HAP-1 (cell line): Measurements from ENCODE around the gene POU3F3.
A peak's percentile ranks its signal among the peaks of the same experiment; 100 is the strongest.

ENCODE experiments used
- DNase-seq, 2 experiments: peaks; one replicate each; pipeline ENCODE4 v3.0.0-alpha.2; 2016 to 2020; ENCODE audit warnings: low spot score in 2 of 2
- H3K27me3 ChIP-seq: fragments of 250-450 bp; sonication (Bioruptor Pico); 2 replicates; pipeline ENCODE4 v1.5.1; 2020; ENCODE audit warnings: low read depth, mild to moderate bottlenecking, moderate library complexity
- H3K36me3 ChIP-seq: fragments of 250-450 bp; sonication (Bioruptor Pico); replicated peaks from 2 replicates; pipeline ENCODE4 v1.5.1; 2020; ENCODE audit warnings: mild to moderate bottlenecking
- H3K4me1 ChIP-seq: fragments of 250-450 bp; sonication (Bioruptor Pico); 2 replicates; pipeline ENCODE4 v1.5.1; 2020; ENCODE audit warnings: mild to moderate bottlenecking
- H3K4me3 ChIP-seq: fragments of 250-450 bp; sonication (Bioruptor Pico); 2 replicates; pipeline ENCODE4 v1.5.1; 2020; ENCODE audit warnings: mild to moderate bottlenecking, moderate library complexity
- H3K9me3 ChIP-seq: fragments of 250-450 bp; sonication (Bioruptor Pico); 2 replicates; pipeline ENCODE4 v1.5.1; 2020; ENCODE audit warnings: mild to moderate bottlenecking, moderate library complexity
- in situ Hi-C: fragments of 300-500 bp; cut with MboI; formaldehyde crosslinking; loops from 3 replicates; pipeline ENCODE4 v1.14.3; 2020; ENCODE audit warnings: low sequenced_read_pairs, inconsistent platforms, mixed read lengths

POU3F3 gene

DNA sequence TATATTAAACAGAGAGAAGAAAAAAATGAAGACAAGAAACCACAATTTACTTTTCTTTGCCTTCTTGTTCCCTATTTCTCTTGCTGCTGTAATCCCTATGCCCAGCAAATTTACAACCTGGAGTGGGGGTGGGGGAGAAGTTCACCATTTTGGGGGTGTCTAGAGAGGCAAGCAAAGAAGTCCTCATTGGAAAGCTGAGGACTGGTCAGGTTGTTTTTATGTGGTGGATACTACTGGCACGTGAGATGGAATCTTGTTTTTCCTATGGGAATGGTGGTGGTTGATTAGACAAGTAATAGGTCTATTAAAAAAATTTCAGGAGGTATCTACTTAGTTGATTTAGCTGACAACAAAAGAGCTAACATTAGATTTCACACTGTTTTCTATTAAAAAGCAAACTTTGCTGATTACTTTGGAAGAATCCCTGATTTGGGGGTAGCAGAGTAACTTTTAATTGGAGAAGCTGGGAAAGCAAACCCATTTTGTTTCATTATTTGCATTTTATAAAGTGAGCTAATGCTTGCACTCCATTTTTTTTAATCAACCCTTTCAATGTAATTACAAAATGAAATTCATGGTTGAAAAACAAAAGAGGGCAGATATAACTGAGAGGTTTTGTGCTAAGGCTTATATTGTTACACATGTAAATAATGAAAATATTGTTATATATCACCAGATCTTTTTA, 6.0 kb downstream of the POU3F3 start:
- Histone ChIP-seq H3K9me3 (no peaks in the 10 kb centered on the region), H3K4me1 (peaks cover 25% of the 10 kb centered on the region), H3K27me3 (no peaks in the 10 kb centered on the region), H3K4me3 (peak overlapping the region; percentile 47), H3K36me3 (peaks cover 5% of the 10 kb centered on the region; the same call in 1 of the 2 replicates)
- DNase-seq, result no peak
- in situ Hi-C loops, result loop anchor here (10.0 to 25.0 kb wide), 2 partner anchors 205 to 477 kb away; partner anchors contain the start of genes C2orf49 and TGFBRAP1

DNA sequence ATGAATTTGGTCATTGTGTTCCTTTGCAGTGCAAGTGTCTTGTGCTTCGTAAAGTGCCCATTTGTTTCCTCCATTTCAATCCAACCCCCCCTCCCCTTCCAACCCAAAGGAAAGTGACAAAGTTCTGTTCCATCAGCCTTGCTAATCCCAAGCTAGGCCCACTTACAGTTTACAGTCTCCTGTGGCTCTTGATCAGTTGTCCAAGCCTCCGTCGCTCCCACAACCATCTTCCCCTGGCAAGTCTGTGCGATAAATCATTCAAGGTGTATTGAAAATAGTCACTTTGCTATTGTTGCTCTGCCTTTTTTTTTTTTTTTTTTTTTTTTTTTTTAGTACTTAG, 6.5 kb downstream of the POU3F3 start:
- H3K27me3 ChIP-seq, result no peaks in the 10 kb centered on the region
- in situ Hi-C loops, result loop anchor here (25.0 kb wide), 1 partner anchor 477 kb away; the partner anchor contains the start of genes C2orf49 and TGFBRAP1
- peaks cover 5% of the 10 kb centered on the region; the same call in 1 of the 2 replicates for H3K36me3 ChIP-seq
- peak overlapping the region; percentile 47 for H3K4me3 ChIP-seq
- peaks cover 25% of the 10 kb centered on the region for H3K4me1 ChIP-seq
- no peaks in the 10 kb centered on the region for H3K9me3 ChIP-seq
- DNase-seq, result peak; percentile 49 to 64

DNA sequence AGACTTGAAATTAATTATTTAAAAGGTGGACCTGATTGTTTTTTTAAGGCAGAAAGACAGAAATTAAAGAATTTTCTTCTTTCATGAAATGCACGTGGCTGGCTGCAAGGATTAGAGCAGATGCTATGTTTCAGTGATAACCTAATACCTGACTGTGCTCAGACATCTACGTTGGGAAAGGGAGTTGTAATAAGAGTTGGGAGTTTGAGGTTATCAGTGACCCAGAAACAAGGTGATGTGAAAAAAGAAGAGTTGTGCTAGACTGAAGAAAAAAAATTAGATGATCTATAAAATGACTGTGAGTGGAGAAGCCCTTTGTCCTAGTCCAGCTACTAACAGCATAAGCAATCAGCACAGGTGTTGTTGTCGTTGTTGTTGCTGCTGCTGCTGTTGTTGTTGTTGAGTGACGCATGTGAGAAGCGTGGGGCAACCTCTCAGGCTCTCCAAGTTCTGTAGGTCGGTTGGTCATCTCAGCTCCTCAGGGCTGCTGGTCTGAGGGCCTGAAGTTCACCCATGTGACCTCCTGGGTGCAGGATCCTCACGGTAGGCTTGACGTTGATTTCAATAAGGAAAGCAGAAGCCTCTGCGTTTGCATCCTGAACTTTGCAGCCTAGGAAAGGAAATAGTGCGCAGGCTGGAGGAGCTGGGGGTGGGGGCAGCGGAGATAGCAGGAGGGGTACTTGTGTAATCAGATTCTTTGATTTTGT, 7.6 kb downstream of the POU3F3 start:
- H3K27me3 ChIP-seq, result no peaks in the 10 kb centered on the region
- H3K36me3 ChIP-seq, result peaks cover 5% of the 10 kb centered on the region; the same call in 1 of the 2 replicates
- peaks cover 25% of the 10 kb centered on the region for H3K4me1 ChIP-seq
- no peaks in the 10 kb centered on the region for H3K9me3 ChIP-seq
- in situ Hi-C loops, result loop anchor here (25.0 kb wide), 1 partner anchor 476 kb away; the partner anchor contains the start of genes C2orf49 and TGFBRAP1
- DNase-seq, result peak; percentile 16 to 54
- H3K4me3 ChIP-seq, result peak overlapping the region; percentile 33

DNA sequence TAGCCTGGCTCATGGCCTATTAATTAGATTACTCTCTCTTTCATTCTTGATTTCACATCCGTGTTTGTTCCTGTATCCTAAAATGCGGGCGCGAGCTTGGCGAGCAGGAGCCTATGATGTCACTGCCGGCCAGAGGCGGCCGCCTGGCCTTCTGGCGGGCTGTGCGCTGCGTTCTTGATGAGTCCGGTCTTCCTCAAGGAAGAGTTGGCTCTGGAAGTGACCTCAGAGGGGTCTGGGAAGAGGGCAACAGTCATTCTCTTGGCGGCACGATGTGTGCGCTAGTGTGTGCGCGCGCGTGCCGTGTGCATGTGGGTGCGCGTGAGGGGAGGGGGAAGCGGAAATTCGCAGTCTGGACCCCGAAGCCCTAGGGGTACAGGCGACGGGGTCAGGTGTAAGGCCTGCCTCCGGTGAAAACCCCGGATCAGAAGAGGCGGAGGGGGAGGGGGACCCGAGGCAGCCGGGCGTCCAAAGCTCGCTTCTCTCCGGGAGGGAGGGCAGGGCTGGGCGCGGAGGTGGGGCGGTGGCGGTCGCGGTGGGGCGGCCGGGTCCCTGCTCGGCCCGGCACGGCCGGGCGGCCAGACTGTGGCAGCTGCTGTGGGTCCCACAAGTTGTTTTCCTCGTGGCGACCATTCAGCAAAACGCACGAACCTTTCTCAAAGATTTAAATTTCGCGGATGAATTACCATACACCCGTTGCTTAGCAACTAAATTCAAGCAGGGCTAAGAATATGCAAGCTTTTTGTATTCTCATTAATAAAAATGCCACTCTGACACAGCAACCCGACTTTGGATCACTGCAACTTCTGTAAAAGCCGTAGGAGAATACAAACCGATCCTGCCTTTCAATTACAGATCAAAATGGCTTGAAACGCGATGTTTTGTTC, 8.4 kb downstream of the POU3F3 start:
- peaks cover 25% of the 10 kb centered on the region for H3K4me1 ChIP-seq
- H3K36me3 ChIP-seq, result peaks cover 4% of the 10 kb centered on the region; the same call in 1 of the 2 replicates
- H3K9me3 ChIP-seq, result no peaks in the 10 kb centered on the region
- in situ Hi-C loops, result loop anchor here (25.0 kb wide), 1 partner anchor 475 kb away; the partner anchor contains the start of genes C2orf49 and TGFBRAP1
- H3K27me3 ChIP-seq, result no peaks in the 10 kb centered on the region
- H3K4me3 ChIP-seq, result peak overlapping the region; percentile 33
- DNase-seq, result peak; percentile 73 to 83

DNA sequence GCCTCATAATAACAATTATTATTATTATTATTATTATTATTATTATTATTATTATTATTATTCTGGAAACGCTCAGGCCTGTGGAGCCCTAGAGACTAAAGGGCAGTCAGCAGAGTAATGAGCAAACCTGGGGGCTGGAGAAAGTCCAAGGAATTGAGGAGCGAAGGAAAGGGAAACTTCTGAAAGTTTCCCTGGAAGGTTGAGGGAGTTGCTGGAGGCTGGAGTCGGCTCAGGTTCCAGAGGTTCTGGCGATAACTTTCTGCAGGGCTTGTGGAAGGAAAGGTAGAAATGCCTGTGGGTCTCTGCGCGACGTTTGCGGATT, 9.2 kb downstream of the POU3F3 start:
- in situ Hi-C loops, result loop anchor here (25.0 kb wide), 1 partner anchor 474 kb away; the partner anchor contains the start of genes C2orf49 and TGFBRAP1
- Histone ChIP-seq H3K27me3 (no peaks in the 10 kb centered on the region), H3K36me3 (no peaks in the 10 kb centered on the region), H3K4me1 (peaks cover 25% of the 10 kb centered on the region), H3K9me3 (no peaks in the 10 kb centered on the region), H3K4me3 (no peak overlapping the region)
- no peak for DNase-seq

DNA sequence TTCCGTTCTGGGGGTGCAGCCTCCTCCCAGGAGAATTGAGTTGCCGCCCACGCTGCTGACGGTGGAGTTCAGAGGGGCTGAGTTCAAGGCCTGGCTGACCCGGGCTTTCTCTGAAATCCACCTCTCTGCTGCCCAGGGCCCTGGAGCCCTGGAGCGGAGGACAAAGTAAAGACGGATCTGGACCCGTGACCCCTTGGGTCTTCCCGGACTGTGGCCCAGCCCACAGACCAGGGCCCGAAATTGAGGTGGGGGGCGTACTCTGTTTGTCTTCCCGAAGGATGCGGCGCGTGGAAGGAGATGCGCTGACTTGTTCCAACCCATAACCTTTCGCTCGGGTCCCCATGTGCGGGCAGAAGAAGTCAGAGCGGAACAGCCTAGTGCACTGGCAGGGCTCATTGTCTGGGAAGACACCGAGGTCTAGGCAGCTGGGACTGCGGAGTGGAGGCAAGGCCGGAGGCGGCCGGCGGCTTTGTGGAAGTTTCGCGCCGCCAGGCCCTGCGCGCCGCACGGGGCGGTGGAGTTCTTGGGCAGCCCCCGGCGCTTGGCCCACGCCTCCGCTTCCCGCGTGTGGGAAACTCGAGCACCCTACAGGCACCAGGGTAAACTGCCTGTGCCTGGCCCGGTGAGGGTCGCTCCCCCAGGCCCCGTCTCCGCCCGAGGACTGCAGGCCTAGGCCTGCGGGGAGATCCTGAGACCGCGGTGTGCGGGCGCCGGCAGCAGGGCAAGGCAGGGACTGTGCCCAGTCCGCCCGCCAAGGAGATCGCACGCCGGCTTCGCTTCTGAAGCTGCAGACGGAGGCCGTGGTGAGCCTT, 9.8 kb downstream of the POU3F3 start:
- no peak overlapping the region for H3K4me3 ChIP-seq
- H3K4me1 ChIP-seq, result peaks cover 25% of the 10 kb centered on the region
- in situ Hi-C loops, result loop anchor here (25.0 kb wide), 1 partner anchor 474 kb away; the partner anchor contains the start of genes C2orf49 and TGFBRAP1
- no peaks in the 10 kb centered on the region for H3K27me3 ChIP-seq
- no peaks in the 10 kb centered on the region for H3K36me3 ChIP-seq
- DNase-seq, result no peak
- no peaks in the 10 kb centered on the region for H3K9me3 ChIP-seq

DNA sequence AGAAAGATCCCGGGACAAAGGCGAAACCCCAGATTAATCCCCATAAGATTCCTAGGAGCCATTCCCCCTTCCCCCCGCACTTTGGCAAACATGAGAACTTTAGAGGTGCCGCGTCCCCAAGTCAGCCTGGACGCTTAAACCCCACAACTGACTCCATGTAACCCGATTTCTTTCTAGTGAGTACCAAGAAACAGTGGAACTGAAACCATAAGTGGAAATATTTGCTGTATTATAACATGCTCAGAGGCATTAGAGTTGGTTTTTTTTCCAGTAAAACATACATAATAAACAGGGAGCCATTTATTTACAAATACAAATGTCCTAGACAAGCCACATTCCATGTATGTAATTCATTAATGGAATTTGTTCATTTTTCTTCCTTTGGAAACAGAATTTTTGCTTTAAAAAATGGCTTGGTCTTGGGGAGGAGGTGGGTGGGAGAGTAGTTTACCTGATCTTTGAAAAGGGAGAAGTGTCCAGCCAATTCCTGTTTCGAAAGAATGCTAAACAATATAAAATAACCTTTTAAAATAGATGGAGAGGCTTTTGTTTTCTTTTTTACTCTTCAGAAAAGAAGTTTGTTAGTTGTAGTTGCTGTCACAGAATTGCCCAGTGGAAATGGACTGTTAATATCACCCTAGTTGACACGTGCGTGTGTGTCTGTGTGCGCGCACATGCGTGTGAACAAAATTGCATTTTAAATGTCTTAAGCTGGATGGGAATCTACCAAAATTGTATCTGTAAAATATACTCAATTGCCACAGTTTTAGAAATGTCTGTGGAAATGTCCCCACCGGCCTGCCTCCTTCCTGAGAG, 10.6 kb downstream of the POU3F3 start:
- Histone ChIP-seq H3K4me3 (no peak overlapping the region), H3K9me3 (no peaks in the 10 kb centered on the region), H3K27me3 (no peaks in the 10 kb centered on the region), H3K4me1 (peaks cover 25% of the 10 kb centered on the region), H3K36me3 (no peaks in the 10 kb centered on the region)
- DNase-seq, result no peak
- in situ Hi-C loops, result loop anchor here (25.0 kb wide), 1 partner anchor 473 kb away; the partner anchor contains the start of genes C2orf49 and TGFBRAP1

DNA sequence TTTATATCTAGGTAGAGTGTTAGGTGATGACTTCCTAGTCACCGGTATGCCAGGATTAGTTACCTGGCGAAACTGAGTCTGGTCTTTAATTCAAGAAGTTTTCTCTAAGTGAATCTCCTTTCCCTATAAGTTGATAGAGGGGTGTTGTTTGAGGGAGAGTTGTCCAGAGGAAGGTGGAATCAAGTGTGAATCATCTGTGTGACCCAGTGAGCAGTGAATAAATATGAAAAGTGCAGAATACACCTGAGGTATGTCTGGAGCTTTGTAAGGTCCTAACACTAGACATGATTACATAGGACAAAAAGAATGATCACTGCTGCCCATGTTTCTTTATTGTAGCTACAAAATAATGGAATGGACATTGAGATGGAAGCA, 11.2 kb downstream of the POU3F3 start:
- H3K36me3 ChIP-seq, result no peaks in the 10 kb centered on the region
- H3K27me3 ChIP-seq, result no peaks in the 10 kb centered on the region
- in situ Hi-C loops, result loop anchor here (25.0 kb wide), 1 partner anchor 472 kb away; the partner anchor contains the start of genes C2orf49 and TGFBRAP1
- DNase-seq, result no peak
- peaks cover 19% of the 10 kb centered on the region for H3K4me1 ChIP-seq
- no peaks in the 10 kb centered on the region for H3K9me3 ChIP-seq
- H3K4me3 ChIP-seq, result no peak overlapping the region

DNA sequence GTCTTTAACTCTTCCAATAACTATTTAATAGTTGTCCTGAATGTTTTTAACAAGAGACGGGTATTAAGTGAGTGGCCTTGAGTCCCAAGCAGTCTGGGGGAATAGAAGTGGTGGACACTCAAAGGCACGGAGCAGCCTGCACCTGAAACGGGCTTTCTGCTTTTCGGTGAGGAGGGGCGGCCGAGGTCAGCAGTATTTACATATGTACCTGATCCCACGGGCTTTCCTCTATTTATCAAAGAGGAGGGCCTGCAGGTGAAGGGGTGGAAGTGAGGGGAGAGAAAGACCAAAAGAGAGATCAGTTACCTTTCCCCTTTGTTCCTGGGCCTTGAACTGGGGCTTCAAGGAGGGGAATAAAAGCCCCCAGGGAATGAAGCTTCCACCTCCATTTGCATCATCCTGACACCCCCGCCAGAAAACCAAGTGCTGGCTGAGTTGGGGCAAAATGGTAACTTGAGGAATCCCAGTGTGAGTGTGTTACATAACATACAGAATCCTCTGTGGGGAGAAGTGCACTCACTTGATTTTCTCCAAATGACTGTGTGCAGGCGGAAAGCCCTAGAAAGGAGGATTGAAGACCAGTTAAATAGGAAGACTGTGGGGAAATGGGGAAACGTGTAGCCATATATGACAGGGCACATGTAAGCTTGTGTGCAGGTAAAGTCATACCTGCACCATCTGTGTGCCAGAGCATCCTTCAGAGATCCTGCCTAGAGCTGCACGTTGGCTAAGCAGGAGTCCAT, 12.4 kb downstream of the POU3F3 start:
- DNase-seq, result no peak
- peaks cover 10% of the 10 kb centered on the region for H3K4me1 ChIP-seq
- H3K9me3 ChIP-seq, result no peaks in the 10 kb centered on the region
- no peaks in the 10 kb centered on the region for H3K36me3 ChIP-seq
- H3K27me3 ChIP-seq, result no peaks in the 10 kb centered on the region
- H3K4me3 ChIP-seq, result no peak overlapping the region
- in situ Hi-C loops, result loop anchor here (25.0 kb wide), 1 partner anchor 471 kb away; the partner anchor contains the start of genes C2orf49 and TGFBRAP1

DNA sequence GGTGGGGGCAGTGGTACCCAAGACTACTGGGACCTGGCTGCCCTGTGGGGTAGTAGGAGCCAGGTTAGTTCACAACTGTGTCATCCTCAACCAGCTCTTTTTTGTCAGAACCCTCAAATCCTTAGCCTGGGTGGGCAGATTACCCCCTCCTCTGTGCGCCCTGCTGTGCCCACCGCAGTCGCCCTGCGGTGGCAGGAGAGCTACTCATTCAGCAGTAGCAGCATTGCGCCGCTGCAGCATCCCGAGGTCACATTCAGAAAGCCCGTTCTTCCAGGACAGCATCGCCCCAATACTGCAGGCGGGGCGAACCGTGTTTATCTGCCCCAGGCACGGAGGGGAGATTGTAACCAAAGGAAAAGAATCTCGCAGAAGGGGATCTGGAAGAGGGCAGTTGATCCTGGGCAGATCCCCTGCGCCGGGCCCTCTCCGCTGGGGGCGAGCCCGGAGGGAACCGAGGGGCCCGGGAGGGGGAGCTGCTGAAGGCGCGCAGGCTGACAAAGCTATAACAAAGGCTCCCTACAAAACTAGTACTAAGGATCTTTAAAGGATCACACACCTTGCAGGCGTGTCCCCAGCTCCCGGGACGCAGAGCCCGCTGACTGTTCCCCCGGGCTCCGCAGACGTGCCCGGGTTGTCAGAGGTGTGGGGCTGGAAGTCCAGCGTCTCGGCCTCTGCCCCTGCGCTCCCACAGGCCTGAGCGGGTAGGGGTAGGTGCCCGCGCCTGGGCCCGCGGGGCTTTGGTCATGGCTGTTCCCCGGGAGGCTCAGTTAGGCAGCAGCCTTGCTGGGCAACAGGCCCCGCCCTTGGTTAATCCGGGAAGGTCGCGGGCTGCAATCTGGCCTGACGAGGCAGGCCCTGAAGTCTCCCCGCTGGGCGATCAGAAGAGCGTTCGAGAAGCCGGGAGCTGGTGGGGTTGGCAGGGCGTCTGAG, 13.2 kb downstream of the POU3F3 start:
- Histone ChIP-seq H3K9me3 (no peaks in the 10 kb centered on the region), H3K4me1 (peaks cover 9% of the 10 kb centered on the region), H3K36me3 (no peaks in the 10 kb centered on the region), H3K27me3 (no peaks in the 10 kb centered on the region), H3K4me3 (no peak overlapping the region)
- in situ Hi-C loops, result loop anchor here (25.0 kb wide), 1 partner anchor 470 kb away; the partner anchor contains the start of genes C2orf49 and TGFBRAP1
- no peak for DNase-seq
